WTC11 (cell line): ENCODE measurements around the gene UBE3C. TPM values are rescaled to one million over a fixed set of nuclear protein-coding genes. Genes with fewer than 3 reads are reported as not detected.
A peak's percentile ranks its signal among the peaks of the same experiment; 100 is the strongest.

Source experiments
- ATAC-seq: fragments of 200-7000 bp; cut with Tn5 transposase; 2 replicates; pipeline ENCODE4 v1.10.0; 2021; ENCODE audit warnings: mild to moderate bottlenecking, moderate library complexity
- CTCF ChIA-PET: fragments of 300-600 bp; sonication (Branson Sonifier 250); formaldehyde crosslinking; loops from one replicate; lab custom pipeline; 2021; ENCODE audit warnings: antibody characterized with exemption; lab: Charles Lee
- POLR2A ChIA-PET: fragments of 350-600 bp; sonication (Branson Sonifier 250); formaldehyde crosslinking; loops from one replicate; lab custom pipeline; 2021; ENCODE audit warnings: antibody characterized with exemption; lab: Charles Lee
- DNase-seq: peaks from one replicate; pipeline ENCODE4 v3.0.0; 2021; ENCODE audit warnings: low spot score
- H3K27ac Mint-ChIP-seq: 2 replicates; pipeline ENCODE4 v1.8.0; 2021; ENCODE audit warnings: mixed read lengths
- H3K27me3 Mint-ChIP-seq: 2 replicates; pipeline ENCODE4 v1.8.0; 2021; ENCODE audit warnings: low read depth, mild to moderate bottlenecking, moderate library complexity, mixed read lengths
- H3K36me3 Mint-ChIP-seq: 2 replicates; pipeline ENCODE4 v1.8.0; 2021; ENCODE audit warnings: mixed read lengths
- H3K4me1 Mint-ChIP-seq: 2 replicates; pipeline ENCODE4 v1.8.0; 2022; ENCODE audit warnings: mixed read lengths
- H3K4me3 Mint-ChIP-seq: 2 replicates; pipeline ENCODE4 v1.8.0; 2021; ENCODE audit warnings: mild to moderate bottlenecking, moderate library complexity, mixed read lengths
- H3K9me3 Mint-ChIP-seq: 2 replicates; pipeline ENCODE4 v1.8.0; 2021; ENCODE audit warnings: mixed read lengths
- EMX1 ChIP-seq: fragments of 250-450 bp; sonication (Bioruptor Pico); IDR thresholded peaks from 2 replicates; pipeline ENCODE4 v1.8.0; 2021; ENCODE audit warnings: mild to moderate bottlenecking
- ETV6 ChIP-seq: sonication (generic); formaldehyde crosslinking; IDR thresholded peaks from 2 replicates; pipeline ENCODE4 v1.8.1; 2022; ENCODE audit warnings: mild to moderate bottlenecking, missing genetic modification reagents
- GTF2I ChIP-seq: fragments of 250-450 bp; sonication (Bioruptor Pico); conservative IDR thresholded peaks from 2 replicates; pipeline ENCODE4 v1.4.0; 2021; ENCODE audit warnings: mild to moderate bottlenecking
- HMGA2 ChIP-seq: fragments of 250-450 bp; sonication (Bioruptor Pico); IDR thresholded peaks from 2 replicates; pipeline ENCODE4 v1.4.0; 2021; ENCODE audit warnings: mild to moderate bottlenecking, moderate library complexity
- IRF2 ChIP-seq: sonication (generic); formaldehyde crosslinking; IDR thresholded peaks from 2 replicates; pipeline ENCODE4 v1.8.0; 2022; ENCODE audit warnings: low read depth, missing genetic modification reagents, borderline replicate concordance
- NFATC4 ChIP-seq: fragments of 250-450 bp; sonication (Bioruptor Pico); IDR thresholded peaks from 2 replicates; pipeline ENCODE4 v1.9.0; 2021; ENCODE audit warnings: mild to moderate bottlenecking
- NR2C2 ChIP-seq: sonication (generic); formaldehyde crosslinking; IDR thresholded peaks from 2 replicates; pipeline ENCODE4 v1.8.0; 2022; ENCODE audit warnings: mild to moderate bottlenecking, missing genetic modification reagents
- OVOL2 ChIP-seq: fragments of 250-450 bp; sonication (Bioruptor Pico); IDR thresholded peaks from 2 replicates; pipeline ENCODE4 v1.9.0; 2021; ENCODE audit warnings: mild to moderate bottlenecking, borderline replicate concordance
- RORB ChIP-seq: fragments of 250-450 bp; sonication (Bioruptor Pico); IDR thresholded peaks from 2 replicates; pipeline ENCODE4 v1.9.0; 2021; ENCODE audit warnings: mild to moderate bottlenecking
- TP53 ChIP-seq: sonication (generic); formaldehyde crosslinking; IDR thresholded peaks from 2 replicates; pipeline ENCODE4 v1.8.1; 2023; ENCODE audit warnings: mild to moderate bottlenecking, missing genetic modification reagents
- ZBTB21 ChIP-seq: sonication (generic); formaldehyde crosslinking; IDR thresholded peaks from 2 replicates; pipeline ENCODE4 v1.8.1; 2023; ENCODE audit warnings: mild to moderate bottlenecking, missing genetic modification reagents, borderline replicate concordance
- ZNF138 ChIP-seq: sonication (generic); formaldehyde crosslinking; conservative IDR thresholded peaks from 2 replicates; pipeline ENCODE4 v1.8.1; 2022; ENCODE audit warnings: mild to moderate bottlenecking, moderate library complexity, missing genetic modification reagents
- ZNF416 ChIP-seq: fragments of 250-450 bp; sonication (Bioruptor Pico); IDR thresholded peaks from 2 replicates; pipeline ENCODE4 v1.9.0; 2021; ENCODE audit warnings: mild to moderate bottlenecking, inconsistent platforms
- total RNA-seq: library from RNA; stranded (reverse); gene quantifications from 3 replicates; pipeline ENCODE4 v1.2.3, GENCODE V29; 2021
- TF ChIP-seq, protein P1 (sequence below): fragments of 250-450 bp; sonication (Bioruptor Pico); IDR thresholded peaks from 2 replicates; pipeline ENCODE4 v1.9.0; 2021; ENCODE audit warnings: mild to moderate bottlenecking, borderline replicate concordance
- TF ChIP-seq, protein P2 (sequence below): fragments of 250-450 bp; sonication (Bioruptor Pico); IDR thresholded peaks from 2 replicates; pipeline ENCODE4 v1.9.0; 2021; ENCODE audit warnings: mild to moderate bottlenecking
- TF ChIP-seq, protein P3 (sequence below): sonication (generic); formaldehyde crosslinking; IDR thresholded peaks from 2 replicates; pipeline ENCODE4 v1.8.0; 2022; ENCODE audit warnings: missing genetic modification reagents
- TF ChIP-seq, protein P4 (sequence below): fragments of 250-450 bp; sonication (Bioruptor Pico); IDR thresholded peaks from 2 replicates; pipeline ENCODE4 v1.9.0; 2021; ENCODE audit warnings: moderate library complexity, mild to moderate bottlenecking, inconsistent platforms, borderline replicate concordance
- TF ChIP-seq, protein P5 (sequence below): sonication (generic); formaldehyde crosslinking; IDR thresholded peaks from 2 replicates; pipeline ENCODE4 v1.8.1; 2023; ENCODE audit warnings: mild to moderate bottlenecking, moderate library complexity, missing genetic modification reagents
- TF ChIP-seq, protein P6 (sequence below): sonication (generic); formaldehyde crosslinking; IDR thresholded peaks from 2 replicates; pipeline ENCODE4 v1.8.1; 2023; ENCODE audit warnings: mild to moderate bottlenecking, missing genetic modification reagents, moderate library complexity

Gene UBE3C
- total RNA-seq, 1 experiment from 2014 or later = 59.7 TPM

DNA sequence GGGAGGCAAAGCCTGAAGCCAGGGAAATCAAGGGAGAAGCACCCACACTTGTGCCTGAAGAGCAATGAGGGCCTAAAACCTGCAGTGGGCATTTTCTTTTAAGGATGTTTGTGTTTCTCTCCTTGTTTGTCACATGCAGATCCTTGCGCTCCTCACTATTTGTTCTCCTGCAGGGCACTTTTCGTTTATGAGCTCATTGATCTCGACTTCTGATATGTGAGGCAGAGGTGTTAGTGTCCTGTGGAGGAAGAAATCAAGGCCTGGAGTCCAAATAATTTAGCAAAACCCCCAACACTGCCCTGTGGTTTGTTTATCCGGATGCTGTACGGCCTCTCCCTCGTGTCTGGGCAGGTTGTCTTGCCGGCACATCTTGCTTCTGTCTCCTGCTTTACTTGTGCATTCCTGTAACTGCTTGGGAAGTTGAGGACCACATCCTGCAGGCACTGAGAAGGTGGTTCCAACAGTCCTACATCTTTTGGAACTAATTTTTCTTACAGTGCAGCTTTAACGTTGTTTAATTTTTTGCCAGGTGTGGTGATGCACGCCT, 13.7 kb downstream of the UBE3C start:
- ChIA-PET POLR2A (no interaction called here), CTCF (no interaction called here)
- Mint-ChIP-seq H3K4me3 (no peak overlapping the region), H3K27me3 (no peaks in the 10 kb centered on the region), H3K9me3 (no peaks in the 10 kb centered on the region), H3K27ac (no peak overlapping the region), H3K4me1 (peaks cover 71% of the 10 kb centered on the region), H3K36me3 (no peaks in the 10 kb centered on the region)
- no peak for DNase-seq
- no peak for ATAC-seq
- TF ChIP-seq TP53 (CRISPR knock-in tag) (no peak), GTF2I (CRISPR knock-in tag) (no peak), ZNF138 (no peak), NR2C2 (no peak), IRF2 (no peak), NFATC4 (no peak), ETV6 (no peak), OVOL2 (CRISPR knock-in tag) (no peak), RORB (CRISPR knock-in tag) (no peak)
- TF ChIP-seq, protein P1, sequence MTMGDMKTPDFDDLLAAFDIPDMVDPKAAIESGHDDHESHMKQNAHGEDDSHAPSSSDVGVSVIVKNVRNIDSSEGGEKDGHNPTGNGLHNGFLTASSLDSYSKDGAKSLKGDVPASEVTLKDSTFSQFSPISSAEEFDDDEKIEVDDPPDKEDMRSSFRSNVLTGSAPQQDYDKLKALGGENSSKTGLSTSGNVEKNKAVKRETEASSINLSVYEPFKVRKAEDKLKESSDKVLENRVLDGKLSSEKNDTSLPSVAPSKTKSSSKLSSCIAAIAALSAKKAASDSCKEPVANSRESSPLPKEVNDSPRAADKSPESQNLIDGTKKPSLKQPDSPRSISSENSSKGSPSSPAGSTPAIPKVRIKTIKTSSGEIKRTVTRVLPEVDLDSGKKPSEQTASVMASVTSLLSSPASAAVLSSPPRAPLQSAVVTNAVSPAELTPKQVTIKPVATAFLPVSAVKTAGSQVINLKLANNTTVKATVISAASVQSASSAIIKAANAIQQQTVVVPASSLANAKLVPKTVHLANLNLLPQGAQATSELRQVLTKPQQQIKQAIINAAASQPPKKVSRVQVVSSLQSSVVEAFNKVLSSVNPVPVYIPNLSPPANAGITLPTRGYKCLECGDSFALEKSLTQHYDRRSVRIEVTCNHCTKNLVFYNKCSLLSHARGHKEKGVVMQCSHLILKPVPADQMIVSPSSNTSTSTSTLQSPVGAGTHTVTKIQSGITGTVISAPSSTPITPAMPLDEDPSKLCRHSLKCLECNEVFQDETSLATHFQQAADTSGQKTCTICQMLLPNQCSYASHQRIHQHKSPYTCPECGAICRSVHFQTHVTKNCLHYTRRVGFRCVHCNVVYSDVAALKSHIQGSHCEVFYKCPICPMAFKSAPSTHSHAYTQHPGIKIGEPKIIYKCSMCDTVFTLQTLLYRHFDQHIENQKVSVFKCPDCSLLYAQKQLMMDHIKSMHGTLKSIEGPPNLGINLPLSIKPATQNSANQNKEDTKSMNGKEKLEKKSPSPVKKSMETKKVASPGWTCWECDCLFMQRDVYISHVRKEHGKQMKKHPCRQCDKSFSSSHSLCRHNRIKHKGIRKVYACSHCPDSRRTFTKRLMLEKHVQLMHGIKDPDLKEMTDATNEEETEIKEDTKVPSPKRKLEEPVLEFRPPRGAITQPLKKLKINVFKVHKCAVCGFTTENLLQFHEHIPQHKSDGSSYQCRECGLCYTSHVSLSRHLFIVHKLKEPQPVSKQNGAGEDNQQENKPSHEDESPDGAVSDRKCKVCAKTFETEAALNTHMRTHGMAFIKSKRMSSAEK (CRISPR knock-in tag) = no peak
- TF ChIP-seq, protein P2, sequence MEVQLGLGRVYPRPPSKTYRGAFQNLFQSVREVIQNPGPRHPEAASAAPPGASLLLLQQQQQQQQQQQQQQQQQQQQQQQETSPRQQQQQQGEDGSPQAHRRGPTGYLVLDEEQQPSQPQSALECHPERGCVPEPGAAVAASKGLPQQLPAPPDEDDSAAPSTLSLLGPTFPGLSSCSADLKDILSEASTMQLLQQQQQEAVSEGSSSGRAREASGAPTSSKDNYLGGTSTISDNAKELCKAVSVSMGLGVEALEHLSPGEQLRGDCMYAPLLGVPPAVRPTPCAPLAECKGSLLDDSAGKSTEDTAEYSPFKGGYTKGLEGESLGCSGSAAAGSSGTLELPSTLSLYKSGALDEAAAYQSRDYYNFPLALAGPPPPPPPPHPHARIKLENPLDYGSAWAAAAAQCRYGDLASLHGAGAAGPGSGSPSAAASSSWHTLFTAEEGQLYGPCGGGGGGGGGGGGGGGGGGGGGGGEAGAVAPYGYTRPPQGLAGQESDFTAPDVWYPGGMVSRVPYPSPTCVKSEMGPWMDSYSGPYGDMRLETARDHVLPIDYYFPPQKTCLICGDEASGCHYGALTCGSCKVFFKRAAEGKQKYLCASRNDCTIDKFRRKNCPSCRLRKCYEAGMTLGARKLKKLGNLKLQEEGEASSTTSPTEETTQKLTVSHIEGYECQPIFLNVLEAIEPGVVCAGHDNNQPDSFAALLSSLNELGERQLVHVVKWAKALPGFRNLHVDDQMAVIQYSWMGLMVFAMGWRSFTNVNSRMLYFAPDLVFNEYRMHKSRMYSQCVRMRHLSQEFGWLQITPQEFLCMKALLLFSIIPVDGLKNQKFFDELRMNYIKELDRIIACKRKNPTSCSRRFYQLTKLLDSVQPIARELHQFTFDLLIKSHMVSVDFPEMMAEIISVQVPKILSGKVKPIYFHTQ (CRISPR knock-in tag) = no peak
- TF ChIP-seq, protein P3, sequence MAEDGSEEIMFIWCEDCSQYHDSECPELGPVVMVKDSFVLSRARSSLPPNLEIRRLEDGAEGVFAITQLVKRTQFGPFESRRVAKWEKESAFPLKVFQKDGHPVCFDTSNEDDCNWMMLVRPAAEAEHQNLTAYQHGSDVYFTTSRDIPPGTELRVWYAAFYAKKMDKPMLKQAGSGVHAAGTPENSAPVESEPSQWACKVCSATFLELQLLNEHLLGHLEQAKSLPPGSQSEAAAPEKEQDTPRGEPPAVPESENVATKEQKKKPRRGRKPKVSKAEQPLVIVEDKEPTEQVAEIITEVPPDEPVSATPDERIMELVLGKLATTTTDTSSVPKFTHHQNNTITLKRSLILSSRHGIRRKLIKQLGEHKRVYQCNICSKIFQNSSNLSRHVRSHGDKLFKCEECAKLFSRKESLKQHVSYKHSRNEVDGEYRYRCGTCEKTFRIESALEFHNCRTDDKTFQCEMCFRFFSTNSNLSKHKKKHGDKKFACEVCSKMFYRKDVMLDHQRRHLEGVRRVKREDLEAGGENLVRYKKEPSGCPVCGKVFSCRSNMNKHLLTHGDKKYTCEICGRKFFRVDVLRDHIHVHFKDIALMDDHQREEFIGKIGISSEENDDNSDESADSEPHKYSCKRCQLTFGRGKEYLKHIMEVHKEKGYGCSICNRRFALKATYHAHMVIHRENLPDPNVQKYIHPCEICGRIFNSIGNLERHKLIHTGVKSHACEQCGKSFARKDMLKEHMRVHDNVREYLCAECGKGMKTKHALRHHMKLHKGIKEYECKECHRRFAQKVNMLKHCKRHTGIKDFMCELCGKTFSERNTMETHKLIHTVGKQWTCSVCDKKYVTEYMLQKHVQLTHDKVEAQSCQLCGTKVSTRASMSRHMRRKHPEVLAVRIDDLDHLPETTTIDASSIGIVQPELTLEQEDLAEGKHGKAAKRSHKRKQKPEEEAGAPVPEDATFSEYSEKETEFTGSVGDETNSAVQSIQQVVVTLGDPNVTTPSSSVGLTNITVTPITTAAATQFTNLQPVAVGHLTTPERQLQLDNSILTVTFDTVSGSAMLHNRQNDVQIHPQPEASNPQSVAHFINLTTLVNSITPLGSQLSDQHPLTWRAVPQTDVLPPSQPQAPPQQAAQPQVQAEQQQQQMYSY (CRISPR knock-in tag) = no peak
- TF ChIP-seq, protein P4, sequence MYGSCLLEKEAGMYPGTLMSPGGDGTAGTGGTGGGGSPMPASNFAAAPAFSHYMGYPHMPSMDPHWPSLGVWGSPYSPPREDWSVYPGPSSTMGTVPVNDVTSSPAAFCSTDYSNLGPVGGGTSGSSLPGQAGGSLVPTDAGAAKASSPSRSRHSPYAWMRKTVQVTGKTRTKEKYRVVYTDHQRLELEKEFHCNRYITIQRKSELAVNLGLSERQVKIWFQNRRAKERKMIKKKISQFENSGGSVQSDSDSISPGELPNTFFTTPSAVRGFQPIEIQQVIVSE (CRISPR knock-in tag) = no peak

DNA sequence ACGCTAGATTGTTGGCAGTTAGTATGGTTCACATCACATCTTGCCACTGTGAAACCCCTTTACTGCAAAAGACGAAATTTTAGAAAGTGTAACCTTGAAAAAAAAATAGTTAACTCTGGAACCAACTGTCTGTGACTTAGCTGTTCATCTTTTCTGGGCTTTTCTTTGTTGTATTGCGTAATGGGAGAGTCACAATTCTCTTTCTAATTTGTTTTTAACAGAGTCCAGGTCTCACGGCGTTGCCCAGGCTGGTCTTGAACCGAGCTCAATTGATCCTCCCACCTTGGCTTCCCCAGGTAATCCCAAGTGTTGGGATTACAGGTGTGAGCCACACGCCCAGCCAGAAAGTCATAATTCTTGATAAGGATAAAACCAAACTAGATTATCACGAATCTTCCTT, 14.5 kb downstream of the UBE3C start:
- ChIA-PET POLR2A (no interaction called here), CTCF (no interaction called here)
- H3K36me3 Mint-ChIP-seq = no peaks in the 10 kb centered on the region
- peak overlapping the region; percentile 82; the same call in 1 of the 2 replicates for H3K27ac Mint-ChIP-seq
- no peaks in the 10 kb centered on the region for H3K9me3 Mint-ChIP-seq
- H3K4me1 Mint-ChIP-seq = peaks cover 72% of the 10 kb centered on the region
- no peaks in the 10 kb centered on the region for H3K27me3 Mint-ChIP-seq
- ATAC-seq = no peak
- no peak overlapping the region for H3K4me3 Mint-ChIP-seq
- no peak for TF ChIP-seq ZNF416 (CRISPR knock-in tag)
- TF ChIP-seq HMGA2 = no peak
- no peak for TF ChIP-seq ZBTB21 (CRISPR knock-in tag)
- TF ChIP-seq, protein P5, sequence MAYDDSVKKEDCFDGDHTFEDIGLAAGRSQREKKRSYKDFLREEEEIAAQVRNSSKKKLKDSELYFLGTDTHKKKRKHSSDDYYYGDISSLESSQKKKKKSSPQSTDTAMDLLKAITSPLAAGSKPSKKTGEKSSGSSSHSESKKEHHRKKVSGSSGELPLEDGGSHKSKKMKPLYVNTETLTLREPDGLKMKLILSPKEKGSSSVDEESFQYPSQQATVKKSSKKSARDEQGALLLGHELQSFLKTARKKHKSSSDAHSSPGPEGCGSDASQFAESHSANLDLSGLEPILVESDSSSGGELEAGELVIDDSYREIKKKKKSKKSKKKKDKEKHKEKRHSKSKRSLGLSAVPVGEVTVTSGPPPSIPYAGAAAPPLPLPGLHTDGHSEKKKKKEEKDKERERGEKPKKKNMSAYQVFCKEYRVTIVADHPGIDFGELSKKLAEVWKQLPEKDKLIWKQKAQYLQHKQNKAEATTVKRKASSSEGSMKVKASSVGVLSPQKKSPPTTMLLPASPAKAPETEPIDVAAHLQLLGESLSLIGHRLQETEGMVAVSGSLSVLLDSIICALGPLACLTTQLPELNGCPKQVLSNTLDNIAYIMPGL (CRISPR knock-in tag) = no peak
- TF ChIP-seq, protein P6, sequence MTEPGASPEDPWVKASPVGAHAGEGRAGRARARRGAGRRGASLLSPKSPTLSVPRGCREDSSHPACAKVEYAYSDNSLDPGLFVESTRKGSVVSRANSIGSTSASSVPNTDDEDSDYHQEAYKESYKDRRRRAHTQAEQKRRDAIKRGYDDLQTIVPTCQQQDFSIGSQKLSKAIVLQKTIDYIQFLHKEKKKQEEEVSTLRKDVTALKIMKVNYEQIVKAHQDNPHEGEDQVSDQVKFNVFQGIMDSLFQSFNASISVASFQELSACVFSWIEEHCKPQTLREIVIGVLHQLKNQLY (CRISPR knock-in tag) = no peak
- TF ChIP-seq NFATC4 = no peak
- TF ChIP-seq EMX1 (CRISPR knock-in tag) = no peak
- TF ChIP-seq, all 79 proteins: peak for 0
- no peak for DNase-seq
